Right kidney (tissue), 1 donor: ENCODE data around the gene AKAP10.
"Not testable (repeated sequence)": the region's sequence is repeated elsewhere in the genome, so short reads cannot be mapped to it uniquely, and the experiment has no call there.

ENCODE experiments used
- DNase-seq: peaks from one replicate; pipeline ENCODE4 v3.0.0-alpha.2; 2016

Gene AKAP10

GRCh38 chr17:19986941-19987861 is 9.6 kb upstream of the AKAP10 start:
- no peak for DNase-seq

DNA sequence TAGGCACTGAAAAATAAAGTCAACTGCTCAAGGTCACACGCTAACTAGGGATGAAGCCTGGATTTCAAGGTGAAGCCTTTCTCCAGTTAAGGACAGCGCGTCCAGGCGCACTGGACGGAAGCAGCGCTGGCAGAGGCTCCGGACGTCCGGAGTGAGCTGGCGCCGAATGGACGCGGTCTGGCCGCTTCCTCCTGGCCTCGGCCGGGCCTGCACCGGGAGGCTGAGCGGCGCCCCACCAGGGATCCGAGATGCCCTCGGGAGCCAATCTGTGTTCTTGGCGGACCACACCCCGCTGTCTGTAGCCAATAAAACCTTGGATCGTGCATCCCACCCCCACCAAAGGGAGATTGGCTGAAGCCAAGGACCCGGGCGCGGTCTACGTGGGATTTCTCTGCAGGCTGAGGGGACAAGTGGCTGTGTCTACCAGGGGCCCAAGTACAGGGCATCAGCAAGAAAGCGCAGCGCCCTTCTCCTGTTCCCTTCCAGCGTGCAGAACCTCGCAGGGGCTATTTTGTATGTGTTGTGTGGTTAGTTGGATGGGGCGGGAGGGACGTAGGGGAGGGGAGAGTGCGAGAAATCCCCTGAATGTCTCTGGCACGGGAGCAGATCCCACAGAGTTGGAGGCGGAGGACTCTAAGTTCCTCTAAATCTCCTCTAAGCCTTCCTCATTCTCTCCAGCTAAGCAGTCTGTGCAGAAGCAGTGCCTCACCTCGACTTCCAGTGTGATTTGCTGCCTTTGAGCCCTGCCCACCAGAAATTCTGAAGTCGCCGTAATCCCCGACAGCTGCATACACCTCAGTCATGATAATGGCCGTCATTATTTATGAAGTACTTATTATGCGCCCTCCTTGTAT is 2.5 kb upstream of the AKAP10 start:
- no peak for DNase-seq

DNA sequence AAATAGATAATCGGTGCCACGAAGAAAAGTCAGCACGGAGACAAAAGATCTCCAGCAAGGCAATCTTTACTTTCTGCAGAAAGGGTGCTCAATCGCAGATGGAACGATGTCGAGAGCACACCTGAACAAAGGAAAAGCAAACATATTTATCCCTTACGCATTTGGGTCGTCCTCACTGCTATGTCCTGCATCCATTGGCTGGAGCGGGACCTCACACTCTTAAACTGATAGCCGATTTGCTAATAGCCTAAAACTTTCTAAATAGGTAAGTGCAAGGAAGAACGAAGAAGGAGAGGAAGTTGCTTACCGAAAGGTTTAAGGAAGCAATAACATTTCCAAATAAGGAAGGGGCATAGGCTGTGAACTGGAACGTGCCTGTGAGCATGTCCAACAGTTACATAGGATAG is 1.2 kb upstream of the AKAP10 start:
- no peak for DNase-seq

DNA sequence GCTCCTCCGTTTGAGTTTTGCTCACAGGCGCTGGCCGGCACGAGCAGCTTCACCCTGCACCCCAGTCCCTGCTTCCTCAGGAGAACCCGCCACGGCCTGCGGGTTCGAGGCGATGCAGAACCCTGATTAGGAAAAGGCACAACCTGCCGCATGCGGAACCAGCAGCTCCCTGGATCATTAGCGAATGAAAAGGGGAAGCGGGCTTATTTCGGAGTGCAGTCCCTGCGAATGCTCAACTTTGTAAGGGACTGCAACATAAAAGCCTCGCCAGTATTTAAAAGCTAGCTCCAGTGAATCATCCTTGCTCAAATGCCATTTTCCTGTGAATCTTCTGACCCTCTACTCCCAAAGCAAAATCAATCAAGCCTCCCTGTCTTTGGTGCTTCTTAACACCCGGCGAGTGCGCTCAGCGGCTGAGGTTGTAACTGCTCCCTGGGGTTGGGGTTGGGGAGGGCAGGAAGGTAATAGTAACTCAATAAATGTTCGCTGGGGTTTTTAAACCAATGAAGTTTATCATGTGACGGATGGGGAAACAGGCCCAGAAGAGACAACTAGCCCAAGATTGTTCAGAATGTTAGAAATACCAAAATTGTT is 678 bp upstream of the AKAP10 start:
- DNase-seq: no peak

GRCh38 chr17:19975601-19976000 is 2.0 kb downstream of the AKAP10 start:
- no peak for DNase-seq

GRCh38 chr17:19973156-19973555 is 4.5 kb downstream of the AKAP10 start:
- DNase-seq: no peak

GRCh38 chr17:19962954-19963353 is 14.7 kb downstream of the AKAP10 start:
- DNase-seq: not testable (repeated sequence)

DNA sequence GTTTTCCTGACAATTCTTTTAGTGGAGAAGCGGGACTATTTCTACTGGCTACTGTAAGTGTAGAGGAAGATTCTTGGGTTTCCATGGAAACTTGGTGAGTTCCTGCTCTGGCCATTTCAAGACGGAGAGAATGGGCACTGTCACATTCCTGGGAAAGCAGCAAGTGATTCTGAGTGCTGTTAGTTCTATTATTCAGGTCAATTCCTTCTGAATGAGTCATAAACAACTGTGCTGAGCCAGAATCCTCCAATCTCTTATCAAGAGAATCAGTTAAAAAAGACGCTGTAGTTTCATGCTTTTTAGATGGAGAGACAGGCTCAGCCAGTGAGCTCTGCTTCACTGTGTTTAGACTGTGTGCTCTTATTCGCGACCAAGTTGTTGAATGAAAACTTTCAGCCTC is 19.6 kb downstream of the AKAP10 start:
- no peak for DNase-seq

DNA sequence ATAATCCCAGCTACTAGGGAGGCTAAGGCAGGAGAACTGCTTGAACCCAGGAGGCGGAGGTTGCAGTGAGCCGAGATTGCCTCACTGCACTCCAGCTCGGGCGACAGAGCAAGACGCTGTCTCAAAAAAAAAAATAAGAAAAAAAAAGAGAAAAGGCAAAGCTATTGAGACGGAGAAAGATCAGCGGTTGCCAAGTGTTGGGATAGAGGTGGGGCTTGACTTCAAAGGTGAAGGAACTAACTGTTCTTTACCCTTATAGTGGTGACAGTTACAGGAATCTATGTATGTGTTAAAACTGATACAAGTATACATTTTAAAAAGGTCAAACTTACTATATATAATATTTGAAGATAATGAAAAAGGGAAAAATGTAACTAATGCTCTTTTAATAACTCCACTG is 22.5 kb downstream of the AKAP10 start:
- DNase-seq: no peak

DNA sequence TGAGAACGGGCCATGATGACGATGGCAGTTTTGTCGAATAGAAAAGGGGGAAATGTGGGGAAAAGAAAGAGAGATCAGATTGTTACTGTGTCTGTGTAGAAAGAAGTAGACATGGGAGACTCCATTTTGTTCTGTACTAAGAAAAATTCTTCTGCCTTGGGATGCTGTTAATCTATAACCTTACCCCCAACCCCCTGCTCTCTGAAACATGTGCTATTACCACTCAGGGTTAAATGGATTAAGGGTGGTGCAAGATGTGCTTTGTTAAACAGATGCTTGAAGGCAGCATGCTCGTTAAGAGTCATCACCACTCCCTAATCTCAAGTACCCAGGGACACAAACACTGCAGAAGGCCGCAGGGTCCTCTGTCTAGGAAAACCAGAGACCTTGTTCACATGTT is 26.2 kb downstream of the AKAP10 start:
- not testable (repeated sequence) for DNase-seq

GRCh38 chr17:19950624-19951195 is 26.9 kb downstream of the AKAP10 start:
- DNase-seq: not testable (repeated sequence)

GRCh38 chr17:19948116-19948943 is 29.3 kb downstream of the AKAP10 start:
- DNase-seq: no peak

GRCh38 chr17:19946921-19947320 is 30.7 kb downstream of the AKAP10 start:
- no peak for DNase-seq

GRCh38 chr17:19945009-19945626 is 32.5 kb downstream of the AKAP10 start:
- DNase-seq: no peak

DNA sequence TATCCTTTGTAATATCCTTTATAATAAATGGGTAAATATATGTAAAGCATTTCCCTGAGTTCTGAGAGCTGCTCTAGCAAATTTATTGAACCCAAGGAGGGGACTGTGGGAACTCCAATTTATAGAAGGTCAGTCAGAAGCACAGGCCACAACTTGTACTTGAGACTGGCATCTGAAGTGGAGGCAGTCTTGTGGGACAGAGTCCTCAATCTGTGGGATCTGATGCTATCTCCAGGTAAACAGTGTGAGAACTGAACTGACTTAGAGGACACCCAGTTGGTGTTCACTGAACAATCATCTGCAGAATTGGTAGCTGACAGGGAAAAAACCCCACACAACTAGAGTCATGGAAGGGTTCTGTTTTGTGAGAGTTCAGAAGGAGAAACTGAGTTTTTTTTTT is 34.0 kb downstream of the AKAP10 start:
- DNase-seq: no peak

DNA sequence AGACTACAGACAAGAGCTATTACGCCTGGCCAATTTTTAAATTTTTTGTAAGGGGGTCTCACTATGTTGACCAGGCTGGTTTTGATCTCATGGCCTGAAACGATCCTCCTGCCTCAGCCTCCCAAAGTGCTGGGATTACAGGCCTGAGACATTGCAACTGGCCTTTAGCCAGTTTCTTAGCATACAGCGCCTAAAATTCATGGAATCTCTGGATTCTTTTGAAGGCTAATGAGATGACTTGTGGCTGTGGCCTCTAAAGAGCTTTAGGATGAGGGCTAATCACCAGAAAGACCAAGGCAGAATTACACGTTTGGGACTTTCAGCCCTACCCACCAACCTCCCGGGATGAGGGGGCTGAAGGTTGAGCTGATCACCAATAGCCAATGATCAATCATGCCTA is 34.6 kb downstream of the AKAP10 start:
- DNase-seq: no peak

GRCh38 chr17:19940722-19941464 is 36.7 kb downstream of the AKAP10 start:
- no peak for DNase-seq

GRCh38 chr17:19939993-19940721 is 37.5 kb downstream of the AKAP10 start:
- no peak for DNase-seq

DNA sequence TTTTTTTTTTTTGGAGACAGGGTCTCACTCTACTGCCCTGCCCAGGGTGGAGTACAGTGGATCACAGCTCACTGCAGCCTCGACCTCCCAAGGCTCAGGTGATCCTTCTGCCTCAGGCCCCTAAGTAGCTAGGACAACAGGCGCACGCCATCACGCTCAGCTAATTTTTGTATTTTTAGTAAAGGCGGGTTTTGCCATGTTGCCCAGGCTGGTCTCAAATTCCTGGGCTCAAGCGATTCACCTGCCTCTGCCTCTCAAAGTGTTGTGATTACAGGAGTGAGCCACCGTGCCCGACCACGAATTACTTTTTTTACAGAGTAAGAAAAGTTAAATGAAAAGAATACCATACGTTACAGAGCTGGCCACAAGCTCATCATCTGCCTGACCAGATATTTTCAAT is 38.9 kb downstream of the AKAP10 start:
- no peak for DNase-seq

DNA sequence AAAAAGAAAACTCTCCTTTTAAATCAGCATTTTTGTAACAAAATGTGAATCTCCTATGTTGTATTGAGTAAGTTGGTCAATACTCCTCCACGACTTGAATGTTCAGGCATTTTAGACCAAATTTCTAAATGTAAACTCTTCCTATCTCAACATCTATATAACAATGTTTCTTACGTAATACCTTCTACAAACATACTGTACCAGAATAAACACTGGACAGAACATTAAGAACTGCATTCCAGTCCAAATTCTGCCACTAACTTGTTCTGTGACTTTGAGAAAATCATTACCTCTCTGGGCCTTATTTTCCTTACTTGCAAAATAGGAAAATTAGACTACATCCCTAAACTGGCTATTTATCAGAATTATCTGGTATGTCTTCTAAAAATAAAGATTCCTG is 40.1 kb downstream of the AKAP10 start:
- no peak for DNase-seq
